PC-9 (cell line): ENCODE measurements around the gene SEMA6C. TPM values are rescaled to one million over a fixed set of nuclear protein-coding genes. Genes with fewer than 3 reads are reported as not detected.

Experiments
- BruUV-seq: library from RNA; stranded (reverse); fragments of 400-500 nt; replicated peaks from 2 replicates; lab custom pipeline; 2021; lab: Mats Ljungman, UMichigan
- CTCF ChIA-PET: fragments of 300-600 bp; sonication (Branson Sonifier 250); formaldehyde crosslinking; loops from one replicate; lab custom pipeline; 2022; ENCODE audit warnings: antibody characterized with exemption; lab: Charles Lee
- POLR2A ChIA-PET: fragments of 300-600 bp; sonication (Branson Sonifier 250); formaldehyde crosslinking; loops from one replicate; lab custom pipeline; 2022; ENCODE audit warnings: antibody characterized with exemption; ENCODE audit not compliant: unreplicated experiment; lab: Charles Lee
- DNase-seq, 2 experiments: peaks; one replicate each; pipeline versions ENCODE4 v3.0.0 to v3.0.0-alpha.2; 2015 to 2022; ENCODE audit warnings: mixed read lengths in 1 of 2
- H2AFZ ChIP-seq: fragments of 200-600 bp; sonication (generic); 2 replicates; pipeline ENCODE4 v1.8.1; 2017; ENCODE audit warnings: antibody characterized with exemption
- H3F3A ChIP-seq: fragments of 200-600 bp; sonication (generic); 2 replicates; pipeline ENCODE4 v1.8.1; 2017; ENCODE audit warnings: antibody characterized with exemption, mild to moderate bottlenecking, low read depth; ENCODE audit not compliant: insufficient read depth
- H3K27ac ChIP-seq: fragments of 200-600 bp; sonication (generic); 2 replicates; pipeline ENCODE4 v1.6.1; 2016; ENCODE audit warnings: mixed run types
- H3K27me3 ChIP-seq: fragments of 200-600 bp; sonication (generic); 2 replicates; pipeline ENCODE4 v1.6.1; 2016; ENCODE audit warnings: low read depth, mixed run types; ENCODE audit not compliant: insufficient read depth
- H3K36me3 ChIP-seq: fragments of 200-600 bp; sonication (generic); 2 replicates; pipeline ENCODE4 v1.6.1; 2016; ENCODE audit warnings: low read depth, mixed run types
- H3K4me1 ChIP-seq: fragments of 200-600 bp; sonication (generic); replicated peaks from 2 replicates; pipeline ENCODE4 v1.6.1; 2016; ENCODE audit warnings: mixed run types; ENCODE audit not compliant: insufficient read depth
- H3K4me2 ChIP-seq: fragments of 200-600 bp; sonication (generic); 2 replicates; pipeline ENCODE4 v1.6.1; 2017; ENCODE audit warnings: mixed run types
- H3K4me3 ChIP-seq: fragments of 200-600 bp; sonication (generic); 2 replicates; pipeline ENCODE4 v1.6.1; 2016; ENCODE audit warnings: mixed run types
- H3K79me2 ChIP-seq: fragments of 200-600 bp; sonication (generic); 2 replicates; pipeline ENCODE4 v1.6.1; 2017; ENCODE audit warnings: low read depth, mixed run types
- H3K9me2 ChIP-seq: fragments of 200-600 bp; sonication (generic); 2 replicates; pipeline ENCODE4 v1.8.1; 2017; ENCODE audit warnings: mild to moderate bottlenecking; ENCODE audit not compliant: insufficient read depth
- H3K9me3 ChIP-seq: fragments of 200-600 bp; sonication (generic); 2 replicates; pipeline ENCODE4 v1.8.1; 2016; ENCODE audit warnings: low read depth; ENCODE audit not compliant: insufficient read depth
- H4K20me1 ChIP-seq: fragments of 200-600 bp; sonication (generic); 2 replicates; pipeline ENCODE4 v1.8.1; 2017; ENCODE audit not compliant: insufficient read depth
- EZH2 ChIP-seq: fragments of 200-600 bp; sonication (generic); IDR thresholded peaks from 2 replicates; pipeline ENCODE4 v1.8.0; 2017; ENCODE audit warnings: antibody characterized with exemption, low read depth
- intact Hi-C: fragments of 100-400 bp; cut with micrococcal nuclease; formaldehyde crosslinking; loops from one replicate; pipeline ENCODE4 v1.10.0; 2022; ENCODE audit not compliant: unreplicated experiment
- total RNA-seq: library from RNA; stranded (reverse); gene quantifications from 2 replicates; pipeline ENCODE4 v1.2.3, GENCODE V29; 2021
- TF ChIP-seq, protein P1 (sequence below): fragments of 200-600 bp; sonication (generic); conservative IDR thresholded peaks from 2 replicates; pipeline ENCODE4 v1.6.1; 2017; ENCODE audit warnings: mixed run types, antibody characterized with exemption, mild to moderate bottlenecking, moderate library complexity

Gene SEMA6C
- total RNA-seq, 1 experiment from 2014 or later, result 5.6 TPM

GRCh38 chr1:151165281-151165737, 18.9 kb upstream of the SEMA6C start:
- Histone ChIP-seq H3K27me3 (no peaks in the 10 kb centered on the region), H4K20me1 (no peaks in the 10 kb centered on the region), H3K4me2 (peak overlapping the region; percentile 77), H2AFZ (peak overlapping the region; percentile 89), H3K79me2 (peaks cover 28% of the 10 kb centered on the region), H3F3A (peaks cover 6% of the 10 kb centered on the region; the same call in 1 of the 2 replicates), H3K9me2 (no peaks in the 10 kb centered on the region), H3K27ac (no peak overlapping the region), H3K4me1 (peaks cover 15% of the 10 kb centered on the region; the same call in 1 of the 2 replicates), H3K9me3 (no peaks in the 10 kb centered on the region), H3K36me3 (no peaks in the 10 kb centered on the region), H3K4me3 (peak overlapping the region; percentile 64)
- ChIA-PET CTCF (interaction anchor here (0.8 kb wide), 1 partner anchor 66 kb away, joined by 4 read pairs; no protein-coding TSS in a partner anchor), POLR2A (interaction anchor here (0.5 to 0.8 kb wide), 3 partner anchors 24 to 352 kb away, joined by 9 to 21 read pairs (median 10); partner anchors contain the start of gene VPS72)
- peak in 1 of 2 experiments; percentile 21 for DNase-seq
- TF ChIP-seq, protein P1, sequence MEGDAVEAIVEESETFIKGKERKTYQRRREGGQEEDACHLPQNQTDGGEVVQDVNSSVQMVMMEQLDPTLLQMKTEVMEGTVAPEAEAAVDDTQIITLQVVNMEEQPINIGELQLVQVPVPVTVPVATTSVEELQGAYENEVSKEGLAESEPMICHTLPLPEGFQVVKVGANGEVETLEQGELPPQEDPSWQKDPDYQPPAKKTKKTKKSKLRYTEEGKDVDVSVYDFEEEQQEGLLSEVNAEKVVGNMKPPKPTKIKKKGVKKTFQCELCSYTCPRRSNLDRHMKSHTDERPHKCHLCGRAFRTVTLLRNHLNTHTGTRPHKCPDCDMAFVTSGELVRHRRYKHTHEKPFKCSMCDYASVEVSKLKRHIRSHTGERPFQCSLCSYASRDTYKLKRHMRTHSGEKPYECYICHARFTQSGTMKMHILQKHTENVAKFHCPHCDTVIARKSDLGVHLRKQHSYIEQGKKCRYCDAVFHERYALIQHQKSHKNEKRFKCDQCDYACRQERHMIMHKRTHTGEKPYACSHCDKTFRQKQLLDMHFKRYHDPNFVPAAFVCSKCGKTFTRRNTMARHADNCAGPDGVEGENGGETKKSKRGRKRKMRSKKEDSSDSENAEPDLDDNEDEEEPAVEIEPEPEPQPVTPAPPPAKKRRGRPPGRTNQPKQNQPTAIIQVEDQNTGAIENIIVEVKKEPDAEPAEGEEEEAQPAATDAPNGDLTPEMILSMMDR, result no peak
- no peak for TF ChIP-seq EZH2
- intact Hi-C loops, result loop anchor here (1.0 to 5.0 kb wide), 2 partner anchors 19 to 158 kb away; partner anchors contain the start of genes MINDY1, PRUNE1 and SEMA6C
- BruUV-seq, result no TSS peak

- no TSS peak for BruUV-seq
- Histone ChIP-seq H3K27me3 (no peaks in the 10 kb centered on the region), H3K27ac (no peak overlapping the region), H3K4me2 (peak overlapping the region; percentile 77), H4K20me1 (no peaks in the 10 kb centered on the region), H3K79me2 (peaks cover 28% of the 10 kb centered on the region), H3K9me3 (no peaks in the 10 kb centered on the region), H3K4me3 (peak overlapping the region; percentile 64), H3K4me1 (peaks cover 15% of the 10 kb centered on the region; the same call in 1 of the 2 replicates), H3K9me2 (no peaks in the 10 kb centered on the region), H3K36me3 (no peaks in the 10 kb centered on the region), H3F3A (peaks cover 6% of the 10 kb centered on the region; the same call in 1 of the 2 replicates), H2AFZ (peak overlapping the region; percentile 89)
- no peak for TF ChIP-seq EZH2
- TF ChIP-seq, protein P1, result no peak
- CTCF ChIA-PET, result interaction anchor here (0.8 kb wide), 1 partner anchor 65 kb away, joined by 4 read pairs; no protein-coding TSS in a partner anchor
- POLR2A ChIA-PET, result interaction anchor here (0.5 to 0.8 kb wide), 3 partner anchors 25 to 352 kb away, joined by 9 to 21 read pairs (median 10); partner anchors contain the start of gene VPS72
- intact Hi-C loops, result loop anchor here (1.0 to 5.0 kb wide), 2 partner anchors 19 to 158 kb away; partner anchors contain the start of genes MINDY1, PRUNE1 and SEMA6C
- DNase-seq, result peak in 1 of 2 experiments; percentile 36
These were observed 18.4 kb upstream of the SEMA6C start for GRCh38 chr1:151164732-151165280.

DNA sequence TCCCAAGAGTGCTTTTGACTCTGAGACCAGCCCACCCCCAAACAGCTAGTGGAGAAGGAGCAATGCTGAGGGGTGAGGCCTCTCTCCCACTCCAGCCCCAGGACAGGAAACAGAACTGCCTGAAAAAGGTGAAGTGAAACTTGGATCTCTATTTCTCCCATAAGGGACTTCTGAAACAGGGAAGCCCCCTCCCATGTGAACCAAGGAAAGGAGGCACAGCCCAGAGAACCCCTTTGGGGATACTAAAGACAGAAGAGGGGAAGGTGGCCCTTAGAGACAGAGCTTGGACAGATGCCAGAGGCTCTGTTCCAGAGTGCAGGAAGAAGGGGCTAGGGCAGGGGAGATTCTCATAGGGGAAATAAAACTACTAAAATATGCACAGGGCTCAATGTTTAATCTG, 12.9 kb upstream of the SEMA6C start:
- peaks cover 5% of the 10 kb centered on the region; the same call in 1 of the 2 replicates for H3K79me2 ChIP-seq
- TF ChIP-seq, protein P1, result no peak
- no peak for TF ChIP-seq EZH2
- no peak overlapping the region for H3K4me3 ChIP-seq
- POLR2A ChIA-PET, result no interaction called here
- CTCF ChIA-PET, result no interaction called here
- peaks cover 12% of the 10 kb centered on the region; the same call in 1 of the 2 replicates for H3F3A ChIP-seq
- H3K36me3 ChIP-seq, result no peaks in the 10 kb centered on the region
- no peak overlapping the region for H3K27ac ChIP-seq
- no TSS peak for BruUV-seq
- H4K20me1 ChIP-seq, result no peaks in the 10 kb centered on the region
- no peak overlapping the region for H3K4me2 ChIP-seq
- DNase-seq, result no peak
- H3K9me2 ChIP-seq, result no peaks in the 10 kb centered on the region
- no peaks in the 10 kb centered on the region for H3K9me3 ChIP-seq
- no peak overlapping the region for H2AFZ ChIP-seq
- peaks cover 4% of the 10 kb centered on the region; the same call in 1 of the 2 replicates for H3K4me1 ChIP-seq
- intact Hi-C loops, result loop anchor here (1.0 to 5.0 kb wide), 2 partner anchors 60 to 902 kb away; partner anchors contain the start of gene CA14
- no peaks in the 10 kb centered on the region for H3K27me3 ChIP-seq
